HepG2 (cell line): Measurements from ENCODE around the gene CFH. TPM values are rescaled to one million over a fixed set of nuclear protein-coding genes. Genes with fewer than 3 reads are reported as not detected.

Experiments
- ATAC-seq: fragments of 200-7000 bp; cut with Tn5 transposase; 3 replicates; pipeline ENCODE4 v1.9.1; 2020; ENCODE audit warnings: mild to moderate bottlenecking, moderate library complexity
- BruUV-seq: library from RNA; stranded (reverse); fragments of 400-500 nt; replicated peaks from 2 replicates; lab custom pipeline; 2021; lab: Mats Ljungman, UMichigan
- CTCF ChIA-PET: fragments of 300-600 bp; formaldehyde crosslinking; extraction: SDS; loops from one replicate; lab custom pipeline; 2021; ENCODE audit warnings: low total read pairs, inconsistent platforms, low intra/inter-chr PET ratio; lab: Yijun Ruan, JAX
- POLR2A ChIA-PET: fragments of 350-600 bp; sonication (Branson Sonifier 250); formaldehyde crosslinking; loops from one replicate; lab custom pipeline; 2020; ENCODE audit warnings: antibody characterized with exemption, inconsistent platforms; lab: Yijun Ruan, JAX
- DNase-seq: peaks from one replicate; pipeline ENCODE4 v3.0.0-alpha.2; 2015; ENCODE audit warnings: low spot score
- FAIRE-seq: peaks from 3 replicates; lab custom pipeline; 2011; peaks lifted over from hg19 to GRCh38; lab: Jason Lieb, UNC
- H2AFZ ChIP-seq: one replicate; pipeline ENCODE4 v1.6.1; 2011; ENCODE audit warnings: low read length, inconsistent platforms
- H3K27ac ChIP-seq: fragments of 300-600 bp; 3 replicates; pipeline ENCODE4 v1.8.0; 2011; ENCODE audit warnings: mixed run types, mild to moderate bottlenecking, mixed read lengths, low read length, inconsistent platforms; ENCODE audit not compliant: insufficient read depth; ENCODE audit errors: extremely low read length
- H3K27me3 ChIP-seq, 2 experiments: fragments of 200-600 bp in 1 of 2; 2 replicates in 1 of 2; 3 replicates in 1 of 2; pipeline versions ENCODE4 v1.6.0 to v1.8.0; 2011; ENCODE audit warnings: low read length in 2 of 2, mild to moderate bottlenecking in 2 of 2, moderate library complexity in 2 of 2, inconsistent platforms in 1 of 2; ENCODE audit not compliant: insufficient read depth in 2 of 2, control insufficient read depth in 1 of 2
- H3K36me3 ChIP-seq, 2 experiments: fragments of 200-600 bp in 1 of 2; replicated peaks in 1 of 2; 2 replicates in 1 of 2; 3 replicates in 1 of 2; pipeline versions ENCODE4 v1.5.1 to v1.8.0; 2011; ENCODE audit warnings: low read length in 2 of 2, inconsistent platforms in 1 of 2; ENCODE audit not compliant: insufficient read depth in 2 of 2, control insufficient read depth in 1 of 2
- H3K4me1 ChIP-seq: 2 replicates; pipeline ENCODE4 v1.5.1; 2012; ENCODE audit warnings: low read length, inconsistent platforms; ENCODE audit not compliant: insufficient read depth
- H3K4me2 ChIP-seq: 2 replicates; pipeline ENCODE4 v1.6.0; 2011; ENCODE audit warnings: low read depth, low read length, inconsistent platforms
- H3K4me3 ChIP-seq, 3 experiments: fragments of 200-600 bp in 1 of 3; sonication (generic), shearing (Covaris generic) in 1 of 3; replicated peaks in 1 of 3; 2 replicates each; pipeline ENCODE4 v1.5.1; 2011 to 2016; ENCODE audit warnings: low read length in 3 of 3, inconsistent platforms in 2 of 3, low read depth in 2 of 3, mild to moderate bottlenecking in 2 of 3, control low read depth in 1 of 3, mixed read lengths in 1 of 3; ENCODE audit not compliant: insufficient read depth in 1 of 3
- H3K79me2 ChIP-seq: one replicate; pipeline ENCODE4 v1.6.1; 2011; ENCODE audit warnings: low read length, inconsistent platforms; ENCODE audit not compliant: insufficient read depth
- H3K9ac ChIP-seq: 2 replicates; pipeline ENCODE4 v1.6.0; 2011; ENCODE audit warnings: mild to moderate bottlenecking, low read depth, low read length, inconsistent platforms; ENCODE audit not compliant: insufficient read depth
- H3K9me3 ChIP-seq: 2 replicates; pipeline ENCODE4 v1.5.1; 2012; ENCODE audit warnings: mild to moderate bottlenecking, low read length
- H4K20me1 ChIP-seq: 2 replicates; pipeline ENCODE4 v1.6.0; 2011; ENCODE audit warnings: inconsistent platforms, mild to moderate bottlenecking, low read length, moderate library complexity; ENCODE audit not compliant: insufficient read depth
- ATF7-NPFF ChIP-seq: sonication (generic); formaldehyde crosslinking; IDR thresholded peaks from 2 replicates; pipeline ENCODE4 v1.8.1; 2023; ENCODE audit warnings: mild to moderate bottlenecking, low read depth, missing genetic modification reagents, moderate library complexity
- IRF2 ChIP-seq: IDR thresholded peaks from 2 replicates; pipeline ENCODE4 v1.6.1; 2018; ENCODE audit warnings: missing genetic modification reagents, missing compliant biosample characterization
- PAWR ChIP-seq: sonication (generic); formaldehyde crosslinking; IDR thresholded peaks from 2 replicates; pipeline ENCODE4 v1.4.0; 2020; ENCODE audit warnings: missing genetic modification reagents, mild to moderate bottlenecking, borderline replicate concordance
- ZC3H4 ChIP-seq: sonication (generic); formaldehyde crosslinking; IDR thresholded peaks from 2 replicates; pipeline ENCODE4 v1.4.0; 2020; ENCODE audit warnings: missing genetic modification reagents, borderline replicate concordance
- ZNF142 ChIP-seq: sonication (generic); formaldehyde crosslinking; IDR thresholded peaks from 2 replicates; pipeline ENCODE4 v1.4.0; 2020; ENCODE audit warnings: missing genetic modification reagents
- ZNF33B ChIP-seq: sonication (generic); formaldehyde crosslinking; IDR thresholded peaks from 2 replicates; pipeline ENCODE4 v1.5.1; 2020; ENCODE audit warnings: mild to moderate bottlenecking, missing genetic modification reagents
- ZNF691 ChIP-seq: sonication (generic); formaldehyde crosslinking; IDR thresholded peaks from 2 replicates; pipeline ENCODE4 v1.4.0; 2020; ENCODE audit warnings: missing genetic modification reagents, low read depth, mild to moderate bottlenecking, borderline replicate concordance
- ZXDC ChIP-seq: sonication (generic); formaldehyde crosslinking; IDR thresholded peaks from 2 replicates; pipeline ENCODE4 v1.5.0; 2020; ENCODE audit warnings: mild to moderate bottlenecking, missing genetic modification reagents
- WGBS: methylation state at CpG from one replicate; pipeline ENCODE4 v1.1.6; 2017; ENCODE audit warnings: low lambda C conversion rate; 5-methylcytosine and 5-hydroxymethylcytosine counted together
- in situ Hi-C: cut with HindIII; loops from 2 replicates; pipeline ENCODE4 v1.10.0; 2017; ENCODE audit warnings: low pct_unique_long_range_greater_than_20kb; ENCODE audit not compliant: extremely low pct_ligation_motif_present
- intact Hi-C: fragments of 100-400 bp; cut with micrococcal nuclease; formaldehyde crosslinking; loops from one replicate; pipeline ENCODE4 v1.10.0; 2022; ENCODE audit not compliant: unreplicated experiment
- polyA plus RNA-seq, 8 experiments: library from polyadenylated mRNA; depleted of rRNA in 3 of 8; stranded (reverse) in 7 of 8; unstranded in 1 of 8; fragments of >200 nt; fragmentation: Illumina TruSeq in 4 of 8; extraction: Trizol in 4 of 8; gene quantifications; 2 replicates each; pipeline versions ENCODE4 v1.2.1 to v1.2.3, GENCODE V29; 2011 to 2016; ENCODE audit warnings: low read depth in 4 of 8, missing spikeins in 1 of 8, mixed read lengths in 1 of 8; ENCODE audit not compliant: insufficient read depth in 1 of 8
- total RNA-seq, 5 experiments: library from RNA; depleted of rRNA; stranded (reverse); fragments of >200 nt; fragmentation: Illumina TruSeq; extraction: Trizol; gene quantifications; 2 replicates each; pipeline ENCODE4 v1.2.3, GENCODE V29; 2016; ENCODE audit warnings: low read depth in 1 of 5
- TF ChIP-seq, protein P1 (sequence below): sonication (generic); formaldehyde crosslinking; IDR thresholded peaks from 2 replicates; pipeline ENCODE4 v1.5.0; 2020; ENCODE audit warnings: mild to moderate bottlenecking, missing genetic modification reagents

The CFH gene
- total and polyA plus RNA-seq, 2 of the 13 experiments (the other 11 are each of a cell fraction or from before 2014, with no cell fraction given): not detected

DNA sequence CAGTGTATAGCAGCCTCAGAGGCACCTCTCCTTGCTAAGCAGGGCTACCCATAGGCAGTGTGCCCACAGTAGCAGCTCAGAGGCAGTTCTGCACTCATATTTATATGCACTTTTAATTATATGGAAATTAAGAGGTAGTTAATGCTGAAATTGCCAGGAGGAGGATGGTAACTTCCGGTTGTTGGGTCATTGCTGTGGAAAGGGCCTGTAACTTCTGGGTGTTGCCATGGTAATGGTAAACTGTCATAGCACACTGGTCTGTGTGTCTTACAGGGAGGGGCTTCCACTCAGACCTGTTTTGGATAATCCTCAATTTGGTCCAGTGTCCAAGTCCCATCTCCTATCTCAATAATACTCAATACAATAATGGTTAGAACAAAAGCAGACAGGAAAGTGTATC is 7.6 kb downstream of the CFH start:
- Histone ChIP-seq H3K79me2 (no peaks in the 10 kb centered on the region), H4K20me1 (no peaks in the 10 kb centered on the region), H3K4me2 (no peak overlapping the region), H3K4me3 (no peak overlapping the region), H3K27me3 (no peaks in the 10 kb centered on the region), H2AFZ (no peak overlapping the region), H3K36me3 (no peaks in the 10 kb centered on the region), H3K4me1 (no peaks in the 10 kb centered on the region), H3K9me3 (no peaks in the 10 kb centered on the region), H3K27ac (no peak overlapping the region), H3K9ac (no peak overlapping the region)
- in situ Hi-C loops: loop anchor here (10.0 kb wide), 1 partner anchor 315 kb away; no protein-coding TSS in a partner anchor
- ChIA-PET CTCF (interaction anchor here (2.6 kb wide), 1 partner anchor 342 kb away, joined by 26 read pairs; no protein-coding TSS in a partner anchor), POLR2A (no interaction called here)
- BruUV-seq: no TSS peak
- intact Hi-C loops: no loop called here
- WGBS: 0% methylated on average over 1 of the region's 1 CpG
- ATAC-seq (no peak), FAIRE-seq (no peak), DNase-seq (no peak)
- TF ChIP-seq ZNF142 (CRISPR knock-in tag) (no peak), ZNF33B (CRISPR knock-in tag) (no peak), ATF7-NPFF (no peak), ZC3H4 (CRISPR knock-in tag) (no peak), ZNF691 (CRISPR knock-in tag) (no peak), PAWR (CRISPR knock-in tag) (no peak), ZXDC (CRISPR knock-in tag) (no peak), IRF2 (CRISPR knock-in tag) (no peak)
- TF ChIP-seq, protein P1, sequence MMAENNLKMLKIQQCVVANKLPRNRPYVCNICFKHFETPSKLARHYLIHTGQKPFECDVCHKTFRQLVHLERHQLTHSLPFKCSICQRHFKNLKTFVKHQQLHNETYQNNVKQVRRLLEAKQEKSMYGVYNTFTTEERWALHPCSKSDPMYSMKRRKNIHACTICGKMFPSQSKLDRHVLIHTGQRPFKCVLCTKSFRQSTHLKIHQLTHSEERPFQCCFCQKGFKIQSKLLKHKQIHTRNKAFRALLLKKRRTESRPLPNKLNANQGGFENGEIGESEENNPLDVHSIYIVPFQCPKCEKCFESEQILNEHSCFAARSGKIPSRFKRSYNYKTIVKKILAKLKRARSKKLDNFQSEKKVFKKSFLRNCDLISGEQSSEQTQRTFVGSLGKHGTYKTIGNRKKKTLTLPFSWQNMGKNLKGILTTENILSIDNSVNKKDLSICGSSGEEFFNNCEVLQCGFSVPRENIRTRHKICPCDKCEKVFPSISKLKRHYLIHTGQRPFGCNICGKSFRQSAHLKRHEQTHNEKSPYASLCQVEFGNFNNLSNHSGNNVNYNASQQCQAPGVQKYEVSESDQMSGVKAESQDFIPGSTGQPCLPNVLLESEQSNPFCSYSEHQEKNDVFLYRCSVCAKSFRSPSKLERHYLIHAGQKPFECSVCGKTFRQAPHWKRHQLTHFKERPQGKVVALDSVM: no peak
